Body of pancreas (tissue), 4 donors: Measurements from ENCODE around the gene CCDC160. TPM values are rescaled to one million over a fixed set of nuclear protein-coding genes. Genes with fewer than 3 reads are reported as not detected.

Experiments used
- ATAC-seq: fragments of 150-250 bp; one replicate; pipeline ENCODE4 v1.9.1; 2016
- DNase-seq, 4 donors: peaks; one replicate each; pipeline ENCODE4 v3.0.0-alpha.2; 2019
- H3K27ac ChIP-seq, 4 donors: fragments of 200-600 bp; sonication (generic); 1 replicate in 3 of 4; 2 replicates in 1 of 4; pipeline versions ENCODE4 v1.5.1 to v1.6.1; 2016 to 2019; ENCODE audit warnings: mild to moderate bottlenecking in 1 of 4, mixed read lengths in 1 of 4, moderate library complexity in 1 of 4
- H3K27me3 ChIP-seq, 2 donors: fragments of 200-600 bp; sonication (generic); one replicate each; pipeline ENCODE4 v1.6.0; 2016; ENCODE audit warnings: mild to moderate bottlenecking in 1 of 2
- H3K36me3 ChIP-seq, 2 donors: fragments of 200-600 bp; sonication (generic); replicated peaks in 1 of 2; 2 replicates each; pipeline ENCODE4 v1.5.1; 2016; ENCODE audit warnings: low read depth in 2 of 2; ENCODE audit not compliant: insufficient read depth in 1 of 2
- H3K4me1 ChIP-seq: fragments of 200-600 bp; sonication (generic); one replicate; pipeline ENCODE4 v1.6.0; 2016
- H3K4me3 ChIP-seq, 2 donors: fragments of 200-600 bp; sonication (generic); 1 replicate in 1 of 2; 2 replicates in 1 of 2; pipeline ENCODE4 v1.5.1; 2016 to 2019
- H3K9me3 ChIP-seq, 3 donors: fragments of 200-600 bp; sonication (generic); 1 replicate in 2 of 3; 2 replicates in 1 of 3; pipeline ENCODE4 v1.5.1; 2016
- CTCF ChIP-seq, 7 experiments: fragments of 450-650 bp in 4 of 7; fragments of 200-600 bp in 3 of 7; sonication (generic) in 3 of 7; IDR thresholded peaks; one replicate each; pipeline ENCODE4 v1.5.1; 2016 to 2019; ENCODE audit warnings: antibody characterized with exemption in 7 of 7
- POLR2A ChIP-seq, 3 donors: fragments of 450-650 bp; IDR thresholded peaks; one replicate each; pipeline ENCODE4 v1.6.1; 2016; ENCODE audit warnings: antibody characterized with exemption in 3 of 3, mild to moderate bottlenecking in 2 of 3
- WGBS, 2 donors: methylation state at CpG; one replicate each; pipeline ENCODE4 v1.1.5; 2017; 5-methylcytosine and 5-hydroxymethylcytosine counted together
- intact Hi-C: fragments of 100-400 bp; cut with DNase I; formaldehyde crosslinking; loops from one replicate; pipeline ENCODE4 v1.15.1; 2023
- total RNA-seq, 2 donors: library from RNA; depleted of rRNA; stranded (reverse); fragments of >200 nt; gene quantifications; one replicate each; pipeline ENCODE4 v1.1.0, GENCODE V29; 2016

Gene CCDC160
- total RNA-seq, 2 donors from 2014 or later = not detected

- intact Hi-C loops = no loop called here
- Histone ChIP-seq H3K27me3 (no peaks in the 10 kb centered on the region), H3K36me3 (no peaks in the 10 kb centered on the region), H3K4me1 (no peaks in the 10 kb centered on the region), H3K9me3 (no peaks in the 10 kb centered on the region), H3K4me3 (no peak overlapping the region), H3K27ac (no peak overlapping the region)
- no peak for TF ChIP-seq CTCF (IDR thresholded peaks at IDR 0.05)
- TF ChIP-seq POLR2A (IDR thresholded peaks at IDR 0.05) = no peak
- ATAC-seq (no peak), DNase-seq (no peak)
- 53 to 58% methylated on average over 2 of the region's 2 CpGs for WGBS, 2 donors
These were observed 3.2 kb downstream of the CCDC160 start for GRCh38 chrX:134240209-134240608.

GRCh38 chrX:134241960-134242619 is 5.1 kb downstream of the CCDC160 start:
- H3K36me3 ChIP-seq = no peaks in the 10 kb centered on the region
- H3K27ac ChIP-seq = no peak overlapping the region
- no peaks in the 10 kb centered on the region for H3K4me1 ChIP-seq
- TF ChIP-seq CTCF (IDR thresholded peaks at IDR 0.05) (no peak), POLR2A (IDR thresholded peaks at IDR 0.05) (no peak)
- ATAC-seq (no peak), DNase-seq (no peak)
- H3K4me3 ChIP-seq = no peak overlapping the region
- H3K27me3 ChIP-seq = no peaks in the 10 kb centered on the region
- WGBS, 2 donors = 46 to 71% methylated on average over 1 of the region's 1 CpG
- H3K9me3 ChIP-seq = no peaks in the 10 kb centered on the region
- intact Hi-C loops = no loop called here

- H3K4me3 ChIP-seq = no peak overlapping the region
- H3K4me1 ChIP-seq = no peaks in the 10 kb centered on the region
- intact Hi-C loops = no loop called here
- H3K27ac ChIP-seq = no peak overlapping the region
- no peak for ATAC-seq
- no peak for TF ChIP-seq POLR2A (IDR thresholded peaks at IDR 0.05)
- H3K36me3 ChIP-seq = no peaks in the 10 kb centered on the region
- no peak for DNase-seq
- no peaks in the 10 kb centered on the region for H3K9me3 ChIP-seq
- H3K27me3 ChIP-seq = no peaks in the 10 kb centered on the region
These were observed 7.1 kb downstream of the CCDC160 start for GRCh38 chrX:134244043-134244442.

GRCh38 chrX:134246282-134246681 is 9.3 kb downstream of the CCDC160 start:
- Histone ChIP-seq H3K4me1 (no peaks in the 10 kb centered on the region), H3K4me3 (no peak overlapping the region), H3K27me3 (no peaks in the 10 kb centered on the region), H3K9me3 (no peaks in the 10 kb centered on the region), H3K36me3 (no peaks in the 10 kb centered on the region), H3K27ac (no peak overlapping the region)
- DNase-seq (no peak), ATAC-seq (no peak)
- intact Hi-C loops = no loop called here
- TF ChIP-seq POLR2A (IDR thresholded peaks at IDR 0.05) (no peak), CTCF (IDR thresholded peaks at IDR 0.05) (no peak)
- 47 to 57% methylated on average over 7 of the region's 7 CpGs for WGBS, 2 donors

- DNase-seq = no peak
- H3K9me3 ChIP-seq = no peaks in the 10 kb centered on the region
- no peaks in the 10 kb centered on the region for H3K4me1 ChIP-seq
- no peak overlapping the region for H3K4me3 ChIP-seq
- intact Hi-C loops = no loop called here
- H3K36me3 ChIP-seq = no peaks in the 10 kb centered on the region
- WGBS, 2 donors = 64 to 66% methylated on average over 2 to 3 of the region's 3 CpGs
- TF ChIP-seq CTCF (IDR thresholded peaks at IDR 0.05) = no peak
- no peak for TF ChIP-seq POLR2A (IDR thresholded peaks at IDR 0.05)
- H3K27me3 ChIP-seq = no peaks in the 10 kb centered on the region
- no peak for ATAC-seq
- no peak overlapping the region for H3K27ac ChIP-seq
These were observed 10.5 kb downstream of the CCDC160 start for GRCh38 chrX:134247492-134247891.
